OCI-LY1 (cell line): Measurements from ENCODE around the gene HEPACAM.

Experiments used
- H2AFZ ChIP-seq: fragments of 200-600 bp; sonication (generic), shearing (Covaris generic); 2 replicates; pipeline ENCODE4 v1.6.0; 2014; ENCODE audit warnings: antibody characterized with exemption, mild to moderate bottlenecking, low read length
- H3F3A ChIP-seq: fragments of 200-600 bp; sonication (generic), shearing (Covaris generic); 2 replicates; pipeline ENCODE4 v1.6.0; 2014; ENCODE audit warnings: mild to moderate bottlenecking, antibody characterized with exemption, low read length, moderate library complexity; ENCODE audit not compliant: insufficient read depth
- H3K27ac ChIP-seq: fragments of 200-600 bp; sonication (generic); 2 replicates; pipeline ENCODE4 v1.5.1; 2014; ENCODE audit warnings: low read length, mixed run types, mild to moderate bottlenecking, low read depth; ENCODE audit not compliant: poor library complexity, severe bottlenecking
- H3K27me3 ChIP-seq: fragments of 200-600 bp; sonication (generic); 2 replicates; pipeline ENCODE4 v1.6.0; 2014; ENCODE audit warnings: antibody characterized with exemption, mild to moderate bottlenecking, low read length, moderate library complexity; ENCODE audit not compliant: insufficient read depth
- H3K36me3 ChIP-seq: fragments of 200-600 bp; sonication (generic); 2 replicates; pipeline ENCODE4 v1.6.1; 2014; ENCODE audit warnings: mild to moderate bottlenecking, antibody characterized with exemption, low read length, moderate library complexity, mixed read lengths; ENCODE audit not compliant: insufficient read depth
- H3K4me1 ChIP-seq: fragments of 200-600 bp; sonication (generic); 2 replicates; pipeline ENCODE4 v1.5.1; 2014; ENCODE audit warnings: mild to moderate bottlenecking, low read length, moderate library complexity; ENCODE audit not compliant: insufficient read depth, severe bottlenecking
- H3K4me2 ChIP-seq: fragments of 200-600 bp; sonication (generic), shearing (Covaris generic); 2 replicates; pipeline ENCODE4 v1.6.1; 2014; ENCODE audit warnings: low read length
- H3K4me3 ChIP-seq: fragments of 200-600 bp; sonication (generic); 2 replicates; pipeline ENCODE4 v1.5.1; 2014; ENCODE audit warnings: low read length, low read depth, mild to moderate bottlenecking, mixed read lengths; ENCODE audit not compliant: poor library complexity, severe bottlenecking
- H3K79me2 ChIP-seq: fragments of 200-600 bp; shearing (Covaris generic); 2 replicates; pipeline ENCODE4 v1.6.1; 2016; ENCODE audit warnings: mixed run types, low read length, mixed read lengths; ENCODE audit not compliant: insufficient read depth
- H3K9ac ChIP-seq: fragments of 200-600 bp; sonication (generic), shearing (Covaris generic); 2 replicates; pipeline ENCODE4 v1.6.1; 2014; ENCODE audit warnings: mild to moderate bottlenecking, low read length, mixed read lengths
- H3K9me2 ChIP-seq: fragments of 200-600 bp; sonication (generic), shearing (Covaris generic); 2 replicates; pipeline ENCODE4 v1.6.1; 2014; ENCODE audit warnings: low read depth, mild to moderate bottlenecking, low read length, mixed read lengths
- H3K9me3 ChIP-seq: fragments of 200-600 bp; shearing (Covaris generic); 2 replicates; pipeline ENCODE4 v1.6.1; 2014; ENCODE audit warnings: low read length, mixed read lengths
- H4K20me1 ChIP-seq: fragments of 200-600 bp; sonication (generic), shearing (Covaris generic); 2 replicates; pipeline ENCODE4 v1.6.0; 2016; ENCODE audit warnings: mild to moderate bottlenecking, low read length; ENCODE audit not compliant: insufficient read depth
- EZH2 ChIP-seq: fragments of 200-600 bp; sonication (generic), shearing (Covaris generic); IDR thresholded peaks from 2 replicates; pipeline ENCODE4 v1.8.0; 2017; ENCODE audit warnings: borderline replicate concordance, mixed run types, mild to moderate bottlenecking, antibody characterized with exemption, low read length, moderate library complexity, mixed read lengths
- TF ChIP-seq, protein P1 (sequence below): fragments of 200-600 bp; sonication (generic), shearing (Covaris generic); IDR thresholded peaks from 2 replicates; pipeline ENCODE4 v1.5.1; 2017; ENCODE audit warnings: mild to moderate bottlenecking, antibody characterized with exemption, low read length, moderate library complexity, mixed read lengths

Gene HEPACAM, protein sequence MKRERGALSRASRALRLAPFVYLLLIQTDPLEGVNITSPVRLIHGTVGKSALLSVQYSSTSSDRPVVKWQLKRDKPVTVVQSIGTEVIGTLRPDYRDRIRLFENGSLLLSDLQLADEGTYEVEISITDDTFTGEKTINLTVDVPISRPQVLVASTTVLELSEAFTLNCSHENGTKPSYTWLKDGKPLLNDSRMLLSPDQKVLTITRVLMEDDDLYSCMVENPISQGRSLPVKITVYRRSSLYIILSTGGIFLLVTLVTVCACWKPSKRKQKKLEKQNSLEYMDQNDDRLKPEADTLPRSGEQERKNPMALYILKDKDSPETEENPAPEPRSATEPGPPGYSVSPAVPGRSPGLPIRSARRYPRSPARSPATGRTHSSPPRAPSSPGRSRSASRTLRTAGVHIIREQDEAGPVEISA

DNA sequence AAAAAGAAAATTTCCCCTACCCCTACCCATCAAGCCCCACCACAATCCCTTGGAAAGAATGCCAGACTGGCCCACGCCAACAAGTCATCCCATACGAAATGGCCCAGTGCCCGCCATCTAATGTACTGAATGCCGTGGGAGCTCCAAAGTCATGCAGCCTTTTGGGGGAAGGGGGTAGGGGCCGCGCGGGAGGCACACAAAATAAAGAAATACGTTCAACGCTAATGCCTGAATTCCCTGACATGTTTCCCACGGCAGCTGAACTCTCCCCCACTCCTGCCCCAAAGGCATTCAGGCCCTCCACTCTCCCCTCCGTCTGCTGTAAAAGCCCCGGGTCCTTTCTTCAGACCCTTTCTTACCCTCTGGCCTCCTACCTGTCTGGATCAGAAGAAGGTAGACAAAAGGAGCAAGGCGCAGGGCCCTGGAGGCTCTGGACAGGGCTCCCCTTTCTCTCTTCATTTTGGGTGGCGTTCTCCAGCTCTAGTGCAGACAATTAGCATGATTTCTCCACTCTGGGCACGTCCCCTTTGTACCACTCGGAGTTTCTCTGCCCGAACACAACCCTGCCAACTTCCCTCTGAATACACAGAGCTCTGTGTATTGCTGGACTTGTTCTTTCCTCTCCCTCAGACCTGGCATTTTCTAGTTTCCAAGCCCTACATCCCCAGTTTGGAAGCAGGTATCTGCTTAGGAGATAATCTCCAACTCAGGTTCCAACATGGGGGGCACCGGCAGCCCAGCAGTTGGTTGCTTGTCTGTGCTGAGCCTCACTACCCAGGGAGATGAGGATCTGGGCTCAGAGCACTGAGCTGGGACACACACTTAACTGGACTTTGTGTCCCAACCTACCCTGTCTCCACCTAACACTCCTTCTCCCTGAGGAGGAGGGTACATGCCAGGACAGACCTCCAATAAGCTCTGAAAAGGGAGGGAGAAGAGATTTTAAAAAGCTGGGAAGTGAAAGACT is at the start of gene HEPACAM:
Gene HEPACAM, minus strand, starts transcription at position 500 of the 967 bp plus-strand sequence. Its CDS starts 41 bp downstream, at position 459.
- no peaks in the 10 kb centered on the region for H3K79me2 ChIP-seq
- no peaks in the 10 kb centered on the region for H3K4me1 ChIP-seq
- H3K27ac ChIP-seq = no peak within 1 kb of the TSS
- no peak within 1 kb of the TSS for H3K4me3 ChIP-seq
- no peak within 1 kb of the TSS for H3K9ac ChIP-seq
- no peaks in the 10 kb centered on the region for H3F3A ChIP-seq
- H4K20me1 ChIP-seq = no peaks in the 10 kb centered on the region
- no peak within 1 kb of the TSS for H2AFZ ChIP-seq
- no peaks in the 10 kb centered on the region for H3K27me3 ChIP-seq
- H3K9me3 ChIP-seq = no peaks in the 10 kb centered on the region
- H3K36me3 ChIP-seq = no peaks in the 10 kb centered on the region
- no peak for TF ChIP-seq EZH2
- TF ChIP-seq, protein P1, sequence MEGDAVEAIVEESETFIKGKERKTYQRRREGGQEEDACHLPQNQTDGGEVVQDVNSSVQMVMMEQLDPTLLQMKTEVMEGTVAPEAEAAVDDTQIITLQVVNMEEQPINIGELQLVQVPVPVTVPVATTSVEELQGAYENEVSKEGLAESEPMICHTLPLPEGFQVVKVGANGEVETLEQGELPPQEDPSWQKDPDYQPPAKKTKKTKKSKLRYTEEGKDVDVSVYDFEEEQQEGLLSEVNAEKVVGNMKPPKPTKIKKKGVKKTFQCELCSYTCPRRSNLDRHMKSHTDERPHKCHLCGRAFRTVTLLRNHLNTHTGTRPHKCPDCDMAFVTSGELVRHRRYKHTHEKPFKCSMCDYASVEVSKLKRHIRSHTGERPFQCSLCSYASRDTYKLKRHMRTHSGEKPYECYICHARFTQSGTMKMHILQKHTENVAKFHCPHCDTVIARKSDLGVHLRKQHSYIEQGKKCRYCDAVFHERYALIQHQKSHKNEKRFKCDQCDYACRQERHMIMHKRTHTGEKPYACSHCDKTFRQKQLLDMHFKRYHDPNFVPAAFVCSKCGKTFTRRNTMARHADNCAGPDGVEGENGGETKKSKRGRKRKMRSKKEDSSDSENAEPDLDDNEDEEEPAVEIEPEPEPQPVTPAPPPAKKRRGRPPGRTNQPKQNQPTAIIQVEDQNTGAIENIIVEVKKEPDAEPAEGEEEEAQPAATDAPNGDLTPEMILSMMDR = no peak
- no peak within 1 kb of the TSS for H3K4me2 ChIP-seq
- H3K9me2 ChIP-seq = no peaks in the 10 kb centered on the region

DNA sequence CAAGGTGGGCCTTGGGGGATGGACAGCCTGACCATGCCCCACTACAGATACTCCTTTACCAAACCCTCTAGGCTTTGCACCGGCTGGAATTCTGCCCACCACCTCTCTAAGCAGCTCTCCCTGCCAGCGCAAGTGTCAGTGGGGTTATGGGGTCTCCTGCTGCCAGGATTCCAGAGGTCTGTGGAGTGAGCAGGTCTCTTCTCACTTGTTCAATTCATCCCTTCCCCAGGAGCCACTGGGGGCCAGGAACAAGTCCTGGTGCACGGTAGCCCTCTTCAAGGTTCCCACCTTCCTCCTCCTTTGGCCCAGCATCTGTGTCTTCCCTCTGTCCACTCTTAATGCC is 48.6 kb upstream of the HEPACAM start:
- no peak overlapping the region for H3K4me2 ChIP-seq
- no peaks in the 10 kb centered on the region for H3K9me2 ChIP-seq
- H3K27ac ChIP-seq = no peak overlapping the region
- no peak for TF ChIP-seq EZH2
- TF ChIP-seq, protein P1 = no peak
- no peaks in the 10 kb centered on the region for H3K9me3 ChIP-seq
- H3K27me3 ChIP-seq = no peaks in the 10 kb centered on the region
- no peaks in the 10 kb centered on the region for H3F3A ChIP-seq
- H2AFZ ChIP-seq = no peak overlapping the region
- H3K4me1 ChIP-seq = no peaks in the 10 kb centered on the region
- no peaks in the 10 kb centered on the region for H3K79me2 ChIP-seq
- H3K36me3 ChIP-seq = no peaks in the 10 kb centered on the region; the same call in 1 of the 2 replicates
- H4K20me1 ChIP-seq = no peaks in the 10 kb centered on the region
- no peak overlapping the region for H3K9ac ChIP-seq
- H3K4me3 ChIP-seq = no peak overlapping the region

DNA sequence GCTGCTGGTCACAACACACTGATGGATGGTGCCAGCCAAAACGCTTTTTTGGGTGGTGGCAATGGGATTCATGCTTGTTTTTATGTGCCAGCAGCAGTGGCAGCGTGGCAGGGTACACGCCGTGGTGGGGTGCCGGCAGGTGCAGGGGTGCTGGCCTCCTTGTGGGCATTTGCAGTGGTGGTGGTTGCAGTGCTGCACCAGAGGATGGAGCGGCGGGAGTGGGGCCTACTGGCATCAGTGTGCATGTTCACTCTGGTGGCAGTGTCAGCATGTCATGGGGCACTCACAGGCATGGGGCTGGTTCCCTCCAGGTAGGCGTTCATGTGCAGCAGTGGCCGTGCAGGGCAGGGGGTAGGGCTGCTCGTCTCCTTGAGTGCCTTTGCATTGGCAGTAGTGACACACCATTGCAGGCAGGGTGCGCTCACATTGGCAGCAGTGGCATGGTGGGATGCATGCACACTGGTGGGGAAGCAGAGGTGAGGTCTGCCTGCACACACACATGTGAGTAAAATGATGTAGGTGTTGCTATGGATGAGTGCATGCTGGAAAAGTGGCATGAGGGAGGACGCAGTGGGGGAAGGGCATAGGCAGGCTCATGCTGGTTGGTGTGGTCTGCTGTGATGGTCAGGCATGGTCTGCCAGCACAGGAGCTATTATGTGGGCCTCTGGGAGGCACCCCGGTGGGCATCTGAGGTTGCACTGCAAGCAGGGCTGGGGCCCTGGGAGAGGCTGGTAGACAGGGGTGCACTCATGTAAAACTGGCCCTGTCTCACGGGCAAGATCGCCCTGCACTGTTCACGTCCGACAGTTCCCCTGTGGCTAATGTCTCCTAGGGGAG is 48.0 kb upstream of the HEPACAM start:
- no peak overlapping the region for H2AFZ ChIP-seq
- no peaks in the 10 kb centered on the region for H3F3A ChIP-seq
- H3K9me3 ChIP-seq = no peaks in the 10 kb centered on the region
- H3K27ac ChIP-seq = no peak overlapping the region
- no peak overlapping the region for H3K4me2 ChIP-seq
- no peaks in the 10 kb centered on the region for H4K20me1 ChIP-seq
- no peak overlapping the region for H3K4me3 ChIP-seq
- no peak overlapping the region for H3K9ac ChIP-seq
- H3K27me3 ChIP-seq = no peaks in the 10 kb centered on the region
- no peaks in the 10 kb centered on the region; the same call in 1 of the 2 replicates for H3K36me3 ChIP-seq
- no peak for TF ChIP-seq EZH2
- TF ChIP-seq, protein P1 = no peak
- no peaks in the 10 kb centered on the region for H3K79me2 ChIP-seq
- H3K9me2 ChIP-seq = no peaks in the 10 kb centered on the region
- no peaks in the 10 kb centered on the region for H3K4me1 ChIP-seq
